HG03196 (cell line): Measurements from ENCODE around the gene SMIM13.

ENCODE experiments used
- ATAC-seq: cut with Tn5 transposase; IDR thresholded peaks from one replicate; pipeline ENCODE4 v1.9.1; 2021; ENCODE audit not compliant: unreplicated experiment

SMIM13 gene

GRCh38 chr6:11185204-11185842 is 91.7 kb downstream of the SMIM13 start:
- ATAC-seq: no peak

GRCh38 chr6:11187301-11187700 is 93.7 kb downstream of the SMIM13 start:
- ATAC-seq: no peak
